ENCODE measurements around the gene MRPL20. TPM values are rescaled to one million over a fixed set of nuclear protein-coding genes. Genes with fewer than 3 reads are reported as not detected.
A peak's percentile ranks its signal among the peaks of the same experiment; 100 is the strongest.

MRPL20 gene
- total and polyA plus RNA-seq, 5 donors = 121 to 190 (median 135) TPM

- Histone ChIP-seq H3K9me3 (ENCODE audit: control insufficient read depth, low read length) (no peaks in the 10 kb centered on the region), H3K27me3 (ENCODE audit: control insufficient read depth, insufficient read depth) (no peaks in the 10 kb centered on the region), H3K4me3 (ENCODE audit: low read length) (peak within 1 kb of the TSS; percentile 45), H3K27ac (ENCODE audit: low read length) (peak within 1 kb of the TSS; percentile 64), H3K4me1 (ENCODE audit: control insufficient read depth, insufficient read depth, low read length) (peaks cover 6% of the 10 kb centered on the region)
- ATAC-seq (peak; percentile 69 to 83), DNase-seq (peak; percentile 88 to 95 (median 94))
- 28% methylated on average over 29 of the region's 29 CpGs for WGBS
- intact Hi-C loops (cut with DNase I) = no loop called here
These were observed 48.4 kb downstream of the MRPL20 start, which contains the start of gene MXRA8 for GRCh38 chr1:1358433-1359271. Gene MXRA8 (minus strand): TSS chr1:1358555. CDS start chr1:1358504, 51 bp downstream.

- Histone ChIP-seq H3K4me1 (ENCODE audit: control insufficient read depth, insufficient read depth, low read length) (peaks cover 6% of the 10 kb centered on the region), H3K27me3 (ENCODE audit: control insufficient read depth, insufficient read depth) (no peaks in the 10 kb centered on the region), H3K9me3 (ENCODE audit: control insufficient read depth, low read length) (no peaks in the 10 kb centered on the region), H3K27ac (ENCODE audit: low read length) (peak overlapping the region; percentile 60), H3K4me3 (ENCODE audit: low read length) (peak overlapping the region; percentile 45)
- 12% methylated on average over 18 of the region's 18 CpGs for WGBS
- intact Hi-C loops (cut with DNase I) = no loop called here
- DNase-seq = peak in 1 of 3 donors; percentile 68
- peak in 1 of 2 donors; percentile 0 for ATAC-seq
These were observed 49.1 kb downstream of the MRPL20 start for GRCh38 chr1:1357871-1358432.

- no peaks in the 10 kb centered on the region for H3K27me3 ChIP-seq (ENCODE audit: control insufficient read depth, insufficient read depth)
- WGBS = 33% methylated on average over 26 of the region's 26 CpGs
- ATAC-seq (no peak), DNase-seq (peak; percentile 47 to 74 (median 71))
- no peaks in the 10 kb centered on the region for H3K9me3 ChIP-seq (ENCODE audit: control insufficient read depth, low read length)
- peak overlapping the region; percentile 45 for H3K4me3 ChIP-seq (ENCODE audit: low read length)
- H3K4me1 ChIP-seq (ENCODE audit: control insufficient read depth, insufficient read depth, low read length) = peaks cover 6% of the 10 kb centered on the region
- H3K27ac ChIP-seq (ENCODE audit: low read length) = no peak overlapping the region
- intact Hi-C loops (cut with DNase I) = no loop called here
These were observed 50.2 kb downstream of the MRPL20 start for GRCh38 chr1:1356796-1357401.

GRCh38 chr1:1356166-1356795 is 50.8 kb downstream of the MRPL20 start:
- DNase-seq = peak in 2 of 3 donors; percentile 39 to 66
- no peaks in the 10 kb centered on the region for H3K27me3 ChIP-seq (ENCODE audit: control insufficient read depth, insufficient read depth)
- H3K9me3 ChIP-seq (ENCODE audit: control insufficient read depth, low read length) = no peaks in the 10 kb centered on the region
- H3K4me3 ChIP-seq (ENCODE audit: low read length) = peak overlapping the region; percentile 45
- 44% methylated on average over 8 of the region's 8 CpGs for WGBS
- no peak overlapping the region for H3K27ac ChIP-seq (ENCODE audit: low read length)
- intact Hi-C loops (cut with DNase I) = no loop called here
- H3K4me1 ChIP-seq (ENCODE audit: control insufficient read depth, insufficient read depth, low read length) = peaks cover 6% of the 10 kb centered on the region
- ATAC-seq = no peak

GRCh38 chr1:1355416-1355815 is 51.7 kb downstream of the MRPL20 start:
- Histone ChIP-seq H3K4me1 (ENCODE audit: control insufficient read depth, insufficient read depth, low read length) (peaks cover 2% of the 10 kb centered on the region), H3K4me3 (ENCODE audit: low read length) (no peak overlapping the region), H3K27ac (ENCODE audit: low read length) (no peak overlapping the region), H3K27me3 (ENCODE audit: control insufficient read depth, insufficient read depth) (no peaks in the 10 kb centered on the region), H3K9me3 (ENCODE audit: control insufficient read depth, low read length) (no peaks in the 10 kb centered on the region)
- intact Hi-C loops (cut with DNase I) = no loop called here
- WGBS = 4% methylated on average over 52 of the region's 52 CpGs
- ATAC-seq = no peak
- DNase-seq = peak; percentile 46 to 84 (median 84)

GRCh38 chr1:1354271-1355247 is 52.5 kb downstream of the MRPL20 start:
- DNase-seq (peak; percentile 22 to 68 (median 66)), ATAC-seq (no peak)
- Histone ChIP-seq H3K4me3 (ENCODE audit: low read length) (no peak overlapping the region), H3K4me1 (ENCODE audit: control insufficient read depth, insufficient read depth, low read length) (peaks cover 2% of the 10 kb centered on the region), H3K27ac (ENCODE audit: low read length) (no peak overlapping the region), H3K27me3 (ENCODE audit: control insufficient read depth, insufficient read depth) (no peaks in the 10 kb centered on the region), H3K9me3 (ENCODE audit: control insufficient read depth, low read length) (no peaks in the 10 kb centered on the region)
- WGBS = 39% methylated on average over 116 of the region's 116 CpGs
- intact Hi-C loops (cut with DNase I) = no loop called here

GRCh38 chr1:1353389-1354151 is 53.5 kb downstream of the MRPL20 start:
- Histone ChIP-seq H3K4me3 (ENCODE audit: low read length) (no peak overlapping the region), H3K27me3 (ENCODE audit: control insufficient read depth, insufficient read depth) (no peaks in the 10 kb centered on the region), H3K9me3 (ENCODE audit: control insufficient read depth, low read length) (no peaks in the 10 kb centered on the region), H3K27ac (ENCODE audit: low read length) (no peak overlapping the region), H3K4me1 (ENCODE audit: control insufficient read depth, insufficient read depth, low read length) (peaks cover 2% of the 10 kb centered on the region)
- DNase-seq (peak; percentile 21 to 71 (median 62)), ATAC-seq (no peak)
- 43% methylated on average over 28 of the region's 28 CpGs for WGBS
- intact Hi-C loops (cut with DNase I) = no loop called here

GRCh38 chr1:1352786-1353388 is 54.2 kb downstream of the MRPL20 start:
- Histone ChIP-seq H3K4me1 (ENCODE audit: control insufficient read depth, insufficient read depth, low read length) (peaks cover 2% of the 10 kb centered on the region), H3K9me3 (ENCODE audit: control insufficient read depth, low read length) (no peaks in the 10 kb centered on the region), H3K27ac (ENCODE audit: low read length) (no peak overlapping the region), H3K27me3 (ENCODE audit: control insufficient read depth, insufficient read depth) (no peaks in the 10 kb centered on the region), H3K4me3 (ENCODE audit: low read length) (no peak overlapping the region)
- WGBS = 25% methylated on average over 5 of the region's 5 CpGs
- ATAC-seq (no peak), DNase-seq (peak in 2 of 3 donors; percentile 53 to 58)
- intact Hi-C loops (cut with DNase I) = no loop called here
